ENCODE data around the gene DDB1. TPM values are rescaled to one million over a fixed set of nuclear protein-coding genes. Genes with fewer than 3 reads are reported as not detected.

Gene DDB1
- total RNA-seq, 1 experiment from 2014 or later, result 302 TPM

- H3K4me2 ChIP-seq, result no peak overlapping the region
- no peaks in the 10 kb centered on the region for H3K4me1 ChIP-seq (replicated peaks; ENCODE audit: insufficient read depth)
- no peak for TF ChIP-seq EZH2 (IDR thresholded peaks at IDR 0.05; ENCODE audit: low read depth)
- TF ChIP-seq CTCF (conservative IDR thresholded peaks at IDR 0.05), result no peak
- no peaks in the 10 kb centered on the region; the same call in 1 of the 2 replicates for H4K20me1 ChIP-seq (ENCODE audit: insufficient read depth)
- H3K9me2 ChIP-seq (ENCODE audit: insufficient read depth), result no peaks in the 10 kb centered on the region
- H3K36me3 ChIP-seq (ENCODE audit: low read depth), result no peaks in the 10 kb centered on the region
- POLR2A ChIA-PET (ENCODE audit: unreplicated experiment), result interaction anchor here (0.7 kb wide), 1 partner anchor 453 kb away, joined by 3 read pairs; no protein-coding TSS in a partner anchor
- no peak overlapping the region for H3K27ac ChIP-seq
- H3K79me2 ChIP-seq (ENCODE audit: low read depth), result no peaks in the 10 kb centered on the region
- H3K9me3 ChIP-seq (ENCODE audit: insufficient read depth, low read depth), result no peaks in the 10 kb centered on the region
- H3K27me3 ChIP-seq (ENCODE audit: insufficient read depth, low read depth), result peaks cover 49% of the 10 kb centered on the region
- BruUV-seq (replicated peaks), result no TSS peak
- CTCF ChIA-PET, result no interaction called here
- intact Hi-C loops (cut with micrococcal nuclease; ENCODE audit: unreplicated experiment), result no loop called here
- H2AFZ ChIP-seq, result no peak overlapping the region
- H3K4me3 ChIP-seq, result no peak overlapping the region
- no peak for DNase-seq
- peaks cover 6% of the 10 kb centered on the region; the same call in 1 of the 2 replicates for H3F3A ChIP-seq (ENCODE audit: insufficient read depth, low read depth)
Measured at GRCh38 chr11:61277186-61278000, 55.5 kb downstream of the DDB1 start.

DNA sequence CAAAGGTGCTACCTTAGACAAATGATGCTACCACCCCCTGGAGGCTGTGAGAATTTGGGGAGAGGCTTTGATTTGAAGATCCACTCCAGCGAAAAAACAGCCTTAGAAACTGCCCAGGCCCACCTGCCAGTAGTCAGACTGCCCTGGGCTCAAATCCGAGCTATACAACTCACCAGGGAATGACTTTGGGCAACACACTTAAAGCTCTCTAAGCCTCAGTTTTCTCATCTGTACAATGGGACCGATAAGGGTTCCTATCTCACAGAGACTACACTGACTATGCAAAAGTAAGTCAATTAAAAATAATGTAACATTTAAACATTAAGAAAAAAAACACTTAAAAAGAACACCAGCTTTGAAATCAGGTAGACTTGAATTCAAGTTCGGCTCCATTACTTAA is 57.7 kb downstream of the DDB1 start:
- TF ChIP-seq CTCF (conservative IDR thresholded peaks at IDR 0.05) (no peak), EZH2 (IDR thresholded peaks at IDR 0.05; ENCODE audit: low read depth) (no peak)
- no peaks in the 10 kb centered on the region; the same call in 1 of the 2 replicates for H4K20me1 ChIP-seq (ENCODE audit: insufficient read depth)
- intact Hi-C loops (cut with micrococcal nuclease; ENCODE audit: unreplicated experiment), result no loop called here

GRCh38 chr11:61274084-61274483 is 58.8 kb downstream of the DDB1 start:
- ChIA-PET CTCF (interaction anchor here (0.6 kb wide), 1 partner anchor 219 kb away, joined by 3 read pairs; no protein-coding TSS in a partner anchor), POLR2A (ENCODE audit: unreplicated experiment) (no interaction called here)
- Histone ChIP-seq H3K27ac (no peak overlapping the region), H3K9me3 (ENCODE audit: insufficient read depth, low read depth) (no peaks in the 10 kb centered on the region), H3K9me2 (ENCODE audit: insufficient read depth) (no peaks in the 10 kb centered on the region), H2AFZ (no peak overlapping the region), H4K20me1 (ENCODE audit: insufficient read depth) (no peaks in the 10 kb centered on the region; the same call in none of the 2 replicates), H3K27me3 (ENCODE audit: insufficient read depth, low read depth) (peaks cover 43% of the 10 kb centered on the region), H3K79me2 (ENCODE audit: low read depth) (no peaks in the 10 kb centered on the region), H3K4me2 (no peak overlapping the region), H3K36me3 (ENCODE audit: low read depth) (no peaks in the 10 kb centered on the region), H3K4me1 (replicated peaks; ENCODE audit: insufficient read depth) (no peaks in the 10 kb centered on the region), H3K4me3 (no peak overlapping the region), H3F3A (ENCODE audit: insufficient read depth, low read depth) (peaks cover 8% of the 10 kb centered on the region; the same call in 1 of the 2 replicates)
- intact Hi-C loops (cut with micrococcal nuclease; ENCODE audit: unreplicated experiment), result no loop called here
- no peak for TF ChIP-seq CTCF (conservative IDR thresholded peaks at IDR 0.05)
- TF ChIP-seq EZH2 (IDR thresholded peaks at IDR 0.05; ENCODE audit: low read depth), result no peak
- no peak for DNase-seq
- no TSS peak for BruUV-seq (replicated peaks)

More for the DNA sequence above, 57.7 kb downstream of the DDB1 start:
- no peaks in the 10 kb centered on the region for H3K9me2 ChIP-seq (ENCODE audit: insufficient read depth)
- H3K9me3 ChIP-seq (ENCODE audit: insufficient read depth, low read depth), result no peaks in the 10 kb centered on the region
- H3K4me1 ChIP-seq (replicated peaks; ENCODE audit: insufficient read depth), result no peaks in the 10 kb centered on the region
- no TSS peak for BruUV-seq (replicated peaks)
- DNase-seq, result no peak
- H3K27ac ChIP-seq, result no peak overlapping the region
- H3K4me3 ChIP-seq, result no peak overlapping the region
- peaks cover 8% of the 10 kb centered on the region; the same call in 1 of the 2 replicates for H3F3A ChIP-seq (ENCODE audit: insufficient read depth, low read depth)
- POLR2A ChIA-PET (ENCODE audit: unreplicated experiment), result no interaction called here
- H3K36me3 ChIP-seq (ENCODE audit: low read depth), result no peaks in the 10 kb centered on the region
- no peak overlapping the region for H3K4me2 ChIP-seq
- no peak overlapping the region for H2AFZ ChIP-seq
- CTCF ChIA-PET, result no interaction called here
- H3K79me2 ChIP-seq (ENCODE audit: low read depth), result no peaks in the 10 kb centered on the region
- peaks cover 49% of the 10 kb centered on the region for H3K27me3 ChIP-seq (ENCODE audit: insufficient read depth, low read depth)

Measured in PC-9 (cell line).